Measurements from ENCODE around the gene SPOCK1. TPM values are rescaled to one million over a fixed set of nuclear protein-coding genes. Genes with fewer than 3 reads are reported as not detected.
"Not testable (repeated sequence)": the region's sequence is repeated elsewhere in the genome, so short reads cannot be mapped to it uniquely, and the experiment has no call there.

The SPOCK1 gene
- total RNA-seq, 4 donors from 2014 or later = 1.1 to 6.4 (median 4.2) TPM; not detected in 1

DNA sequence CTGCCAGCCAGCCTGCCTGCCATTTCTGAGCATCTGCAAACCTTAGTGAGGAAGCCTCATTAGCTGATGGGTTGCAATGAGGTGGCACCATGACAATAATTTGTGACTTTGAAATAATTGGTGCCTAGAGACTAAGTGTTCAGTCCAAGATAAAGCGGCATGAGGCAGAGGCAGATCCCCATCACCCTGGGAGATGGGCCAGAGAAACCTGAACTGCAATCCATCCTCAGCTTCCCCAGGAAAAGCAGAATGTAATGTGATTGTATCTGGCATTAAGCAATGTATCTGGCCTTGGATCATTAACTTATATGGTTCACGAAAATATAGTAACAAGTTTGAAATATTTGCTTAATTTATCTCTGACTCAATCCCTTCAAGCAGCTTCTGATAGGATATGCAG is 101.0 kb downstream of the SPOCK1 start:
- TF ChIP-seq POLR2A (IDR thresholded peaks at IDR 0.05) = no peak
- TF ChIP-seq, protein P1, sequence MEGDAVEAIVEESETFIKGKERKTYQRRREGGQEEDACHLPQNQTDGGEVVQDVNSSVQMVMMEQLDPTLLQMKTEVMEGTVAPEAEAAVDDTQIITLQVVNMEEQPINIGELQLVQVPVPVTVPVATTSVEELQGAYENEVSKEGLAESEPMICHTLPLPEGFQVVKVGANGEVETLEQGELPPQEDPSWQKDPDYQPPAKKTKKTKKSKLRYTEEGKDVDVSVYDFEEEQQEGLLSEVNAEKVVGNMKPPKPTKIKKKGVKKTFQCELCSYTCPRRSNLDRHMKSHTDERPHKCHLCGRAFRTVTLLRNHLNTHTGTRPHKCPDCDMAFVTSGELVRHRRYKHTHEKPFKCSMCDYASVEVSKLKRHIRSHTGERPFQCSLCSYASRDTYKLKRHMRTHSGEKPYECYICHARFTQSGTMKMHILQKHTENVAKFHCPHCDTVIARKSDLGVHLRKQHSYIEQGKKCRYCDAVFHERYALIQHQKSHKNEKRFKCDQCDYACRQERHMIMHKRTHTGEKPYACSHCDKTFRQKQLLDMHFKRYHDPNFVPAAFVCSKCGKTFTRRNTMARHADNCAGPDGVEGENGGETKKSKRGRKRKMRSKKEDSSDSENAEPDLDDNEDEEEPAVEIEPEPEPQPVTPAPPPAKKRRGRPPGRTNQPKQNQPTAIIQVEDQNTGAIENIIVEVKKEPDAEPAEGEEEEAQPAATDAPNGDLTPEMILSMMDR (IDR thresholded peaks at IDR 0.05) = no peak
- H3K4me3 ChIP-seq = no peak overlapping the region
- H3K36me3 ChIP-seq = no peaks in the 10 kb centered on the region
- DNase-seq = no peak
- no peaks in the 10 kb centered on the region for H3K9me3 ChIP-seq
- no peaks in the 10 kb centered on the region for H3K27me3 ChIP-seq
- H3K27ac ChIP-seq = no peak overlapping the region
- H3K4me1 ChIP-seq = no peaks in the 10 kb centered on the region

DNA sequence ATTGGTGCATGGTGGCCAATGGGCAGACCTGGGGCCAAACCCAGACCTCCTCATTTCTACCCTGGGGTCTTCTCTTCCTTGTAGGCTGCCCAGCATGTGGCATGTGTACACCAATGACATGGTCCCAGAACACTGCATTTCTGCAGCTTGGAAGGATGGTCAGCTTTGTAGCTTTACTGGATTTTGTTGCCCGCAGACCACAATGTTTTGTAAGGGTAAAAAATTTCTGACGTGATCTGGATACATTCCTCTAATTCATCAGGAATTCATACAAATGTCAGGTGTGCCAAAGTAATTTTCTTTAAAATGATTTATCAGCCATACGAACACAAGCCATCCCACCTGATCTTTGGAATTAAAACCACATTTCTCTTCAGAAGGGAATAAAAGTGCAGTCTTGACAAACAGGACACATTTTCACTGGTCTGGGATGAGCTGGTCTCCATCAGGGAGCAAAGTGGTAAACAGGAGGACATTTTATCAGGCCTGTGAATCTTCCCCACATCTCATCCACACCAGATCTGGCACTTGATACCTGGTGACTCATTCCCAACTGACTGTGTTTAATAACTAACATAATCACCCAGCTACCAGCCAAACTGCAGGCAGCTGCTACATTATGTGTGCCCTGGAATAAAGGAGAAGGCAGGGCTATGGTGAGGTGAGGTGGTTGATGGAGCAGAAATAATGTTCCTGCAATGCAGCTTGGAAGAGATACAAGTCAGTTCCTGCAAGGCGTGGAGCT is 103.9 kb downstream of the SPOCK1 start:
- Histone ChIP-seq H3K36me3 (no peaks in the 10 kb centered on the region), H3K4me1 (no peaks in the 10 kb centered on the region), H3K27ac (no peak overlapping the region), H3K4me3 (no peak overlapping the region), H3K9me3 (no peaks in the 10 kb centered on the region), H3K27me3 (no peaks in the 10 kb centered on the region)
- TF ChIP-seq, protein P1 (IDR thresholded peaks at IDR 0.05) = no peak
- TF ChIP-seq POLR2A (IDR thresholded peaks at IDR 0.05) = no peak
- no peak for DNase-seq

DNA sequence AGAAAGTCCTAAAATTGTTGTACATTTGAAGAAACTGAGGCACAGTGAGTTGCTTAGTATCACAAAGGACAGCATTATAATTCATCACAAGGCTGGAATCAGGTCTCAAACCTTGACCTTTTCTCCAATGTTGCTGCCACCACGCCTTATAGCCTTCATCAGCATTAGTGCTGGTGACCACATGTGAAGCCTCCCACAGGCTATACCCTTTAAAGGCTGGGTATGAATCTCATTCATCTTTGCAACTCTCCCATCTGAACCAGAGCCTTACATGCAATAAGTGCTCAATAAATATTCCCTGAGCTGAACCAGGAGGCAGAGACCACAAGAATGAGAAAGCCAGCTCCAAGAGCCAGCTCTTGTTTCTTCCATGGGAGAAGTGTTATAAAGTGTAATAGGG is 104.7 kb downstream of the SPOCK1 start:
- Histone ChIP-seq H3K36me3 (no peaks in the 10 kb centered on the region), H3K4me3 (no peak overlapping the region), H3K27me3 (no peaks in the 10 kb centered on the region), H3K27ac (no peak overlapping the region), H3K4me1 (no peaks in the 10 kb centered on the region), H3K9me3 (no peaks in the 10 kb centered on the region)
- DNase-seq = no peak
- TF ChIP-seq POLR2A (IDR thresholded peaks at IDR 0.05) = no peak
- TF ChIP-seq, protein P1 (IDR thresholded peaks at IDR 0.05) = no peak

DNA sequence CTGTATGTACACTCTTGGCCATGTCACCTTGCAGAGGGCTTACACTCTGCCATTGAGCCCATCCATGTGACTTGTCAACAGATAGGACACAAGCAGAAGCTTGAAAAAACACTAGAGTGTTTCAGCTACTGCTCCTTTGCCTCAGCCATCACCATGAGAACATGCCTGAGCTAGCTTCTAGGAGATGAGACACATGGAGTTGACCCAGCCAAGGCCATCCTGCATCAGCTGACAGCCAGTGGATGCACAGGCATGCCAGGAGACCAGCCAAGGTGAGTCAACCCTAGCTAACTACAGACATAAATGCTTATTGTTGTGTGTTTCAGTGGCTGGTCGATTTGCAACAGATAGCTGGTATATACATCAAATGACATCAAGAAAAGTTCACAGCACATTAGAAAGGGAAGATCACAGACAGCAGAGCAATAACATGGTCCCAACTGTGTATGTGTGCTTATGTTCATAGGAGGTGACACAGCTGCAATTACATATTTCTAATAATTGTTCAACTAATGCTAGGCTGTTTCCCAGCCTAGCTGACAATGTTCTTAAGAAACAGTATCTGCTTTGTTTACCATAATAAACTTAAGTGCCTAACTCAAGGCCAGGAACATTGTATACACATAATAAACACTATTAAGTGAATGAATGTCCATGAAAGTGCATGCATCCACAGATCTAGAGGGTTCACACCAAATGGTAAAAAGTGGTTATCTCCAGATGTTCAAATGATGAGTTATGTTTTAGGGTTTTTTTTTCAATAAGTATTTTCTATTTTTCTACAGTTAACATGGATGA is 105.7 kb downstream of the SPOCK1 start:
- Histone ChIP-seq H3K27me3 (no peaks in the 10 kb centered on the region), H3K4me1 (no peaks in the 10 kb centered on the region)
- no peak for DNase-seq

DNA sequence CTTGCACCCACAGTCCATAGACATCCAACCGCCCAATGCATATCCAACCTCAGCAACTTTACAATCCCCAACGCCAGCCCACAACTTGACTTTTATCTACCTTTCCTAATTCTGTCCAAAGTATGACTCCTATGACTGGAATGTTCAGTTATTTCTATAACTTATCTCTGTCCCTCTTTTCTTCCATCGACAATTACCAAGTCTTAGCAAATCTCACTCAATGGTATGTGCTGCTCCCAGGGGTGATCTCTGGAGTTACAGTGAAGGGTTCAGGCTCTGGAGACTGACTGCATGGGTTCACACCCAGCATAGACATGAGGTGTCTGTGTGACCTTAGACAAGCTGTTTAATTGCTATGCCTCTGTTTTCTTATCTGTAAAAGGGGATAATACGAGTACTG is 106.9 kb downstream of the SPOCK1 start:
- H3K36me3 ChIP-seq = no peaks in the 10 kb centered on the region
- no peak overlapping the region for H3K4me3 ChIP-seq
- H3K27me3 ChIP-seq = no peaks in the 10 kb centered on the region
- TF ChIP-seq, protein P1 (IDR thresholded peaks at IDR 0.05) = no peak
- no peak for TF ChIP-seq POLR2A (IDR thresholded peaks at IDR 0.05)
- no peak overlapping the region for H3K27ac ChIP-seq
- DNase-seq = no peak
- H3K9me3 ChIP-seq = no peaks in the 10 kb centered on the region
- H3K4me1 ChIP-seq = no peaks in the 10 kb centered on the region

More for the DNA sequence above, 105.7 kb downstream of the SPOCK1 start:
- Histone ChIP-seq H3K36me3 (no peaks in the 10 kb centered on the region), H3K9me3 (no peaks in the 10 kb centered on the region), H3K4me3 (no peak overlapping the region), H3K27ac (no peak overlapping the region)
- TF ChIP-seq POLR2A (IDR thresholded peaks at IDR 0.05) = no peak
- TF ChIP-seq, protein P1 (IDR thresholded peaks at IDR 0.05) = no peak

DNA sequence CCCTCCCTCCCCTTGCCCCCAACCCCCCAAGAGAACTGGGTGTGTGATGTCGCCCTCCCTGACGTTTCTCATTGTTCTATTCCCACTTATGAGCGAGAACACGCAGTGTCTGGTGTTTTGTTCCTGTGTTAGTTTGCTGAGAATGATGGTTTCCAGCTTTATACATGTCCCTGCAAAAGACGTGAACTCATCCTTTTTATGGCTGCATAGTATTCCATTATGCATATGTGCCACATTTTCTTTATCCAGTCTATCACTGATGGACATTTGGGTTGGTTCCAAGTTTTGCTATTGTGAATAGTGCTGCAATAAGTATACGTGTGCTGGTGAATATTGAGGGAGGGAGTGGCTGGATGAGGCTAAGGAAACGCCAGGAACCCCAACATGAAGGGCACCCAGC is 108.1 kb downstream of the SPOCK1 start:
- not testable (repeated sequence) for H3K27me3 ChIP-seq, H3K9me3 ChIP-seq, DNase-seq, H3K36me3 ChIP-seq, H3K4me1 ChIP-seq, H3K27ac ChIP-seq, H3K4me3 ChIP-seq

Measured in Peyer's patch (tissue), 4 donors.